Transverse colon (tissue), 4 donors: ENCODE results near the gene BRAT1. TPM values are rescaled to one million over a fixed set of nuclear protein-coding genes. Genes with fewer than 3 reads are reported as not detected.

Experiments used
- DNase-seq: peaks from one replicate; pipeline ENCODE4 v3.0.0-alpha.2; 2019
- H3K27ac ChIP-seq, 4 donors: fragments of 200-600 bp; sonication (generic); 2 replicates each; pipeline ENCODE4 v1.5.1; 2016 to 2018; ENCODE audit warnings: inconsistent platforms in 4 of 4
- H3K27me3 ChIP-seq: fragments of 200-600 bp; sonication (generic); 2 replicates; pipeline ENCODE4 v1.5.1; 2017; ENCODE audit warnings: inconsistent platforms
- H3K36me3 ChIP-seq, 4 donors: fragments of 200-600 bp; sonication (generic); 2 replicates each; pipeline ENCODE4 v1.5.1; 2017 to 2019; ENCODE audit warnings: inconsistent platforms in 4 of 4
- H3K4me1 ChIP-seq, 4 donors: fragments of 200-600 bp; sonication (generic); 2 replicates each; pipeline ENCODE4 v1.5.1; 2017 to 2020; ENCODE audit warnings: inconsistent platforms in 4 of 4
- H3K4me3 ChIP-seq, 4 donors: fragments of 200-600 bp; sonication (generic); 1 replicate in 1 of 4; 2 replicates in 3 of 4; pipeline versions ENCODE4 v1.5.1 to v1.6.1; 2017 to 2019; ENCODE audit warnings: inconsistent platforms in 4 of 4
- H3K9me3 ChIP-seq, 2 donors: fragments of 200-600 bp; sonication (generic); 2 replicates each; pipeline ENCODE4 v1.5.1; 2017 to 2019; ENCODE audit warnings: inconsistent platforms in 2 of 2
- EP300 ChIP-seq: sonication (generic); formaldehyde crosslinking; IDR thresholded peaks from one replicate; pipeline ENCODE4 v1.6.1; 2017; ENCODE audit warnings: antibody characterized with exemption, low read depth
- POLR2A ChIP-seq: fragments of 450-650 bp; IDR thresholded peaks from one replicate; pipeline ENCODE4 v1.6.1; 2016; ENCODE audit warnings: antibody characterized with exemption, mild to moderate bottlenecking, moderate library complexity
- POLR2AphosphoS5 ChIP-seq, 3 donors: sonication (generic); formaldehyde crosslinking; IDR thresholded peaks; one replicate each; pipeline ENCODE4 v1.6.1; 2016; ENCODE audit warnings: antibody characterized with exemption in 3 of 3
- WGBS, 2 donors: methylation state at CpG; one replicate each; pipeline ENCODE4 v1.1.5; 2018; ENCODE audit warnings: low coverage in 1 of 2; 5-methylcytosine and 5-hydroxymethylcytosine counted together
- in situ Hi-C, 4 donors: fragments of 200-750 bp; cut with MboI; loops; one replicate each; pipeline versions ENCODE4 v1.15.0 to v1.15.1; 2017; ENCODE audit warnings: low sequenced_read_pairs in 3 of 4, low pct_ligation_motif_present in 1 of 4, low pct_unique_long_range_greater_than_20kb in 1 of 4
- intact Hi-C: fragments of 100-400 bp; cut with DNase I; formaldehyde crosslinking; loops from one replicate; pipeline ENCODE4 v1.15.1; 2023; ENCODE audit warnings: low total_unique reads
- total RNA-seq, 4 donors: library from RNA; depleted of rRNA; stranded (reverse); fragments of >200 nt; gene quantifications; one replicate each; pipeline ENCODE4 v1.1.0, GENCODE V29; 2016
- TF ChIP-seq, protein P1 (sequence below), 5 experiments: fragments of 200-600 bp in 3 of 5; fragments of 450-650 bp in 2 of 5; sonication (generic) in 3 of 5; IDR thresholded peaks; 1 replicate in 2 of 5; 2 replicates in 3 of 5; pipeline ENCODE4 v1.5.1; 2016 to 2017; ENCODE audit warnings: antibody characterized with exemption in 5 of 5, inconsistent platforms in 3 of 5, mild to moderate bottlenecking in 2 of 5, moderate library complexity in 1 of 5

Gene BRAT1
- total RNA-seq, 4 donors from 2014 or later, result 31.7 to 120 (median 40.4) TPM

DNA sequence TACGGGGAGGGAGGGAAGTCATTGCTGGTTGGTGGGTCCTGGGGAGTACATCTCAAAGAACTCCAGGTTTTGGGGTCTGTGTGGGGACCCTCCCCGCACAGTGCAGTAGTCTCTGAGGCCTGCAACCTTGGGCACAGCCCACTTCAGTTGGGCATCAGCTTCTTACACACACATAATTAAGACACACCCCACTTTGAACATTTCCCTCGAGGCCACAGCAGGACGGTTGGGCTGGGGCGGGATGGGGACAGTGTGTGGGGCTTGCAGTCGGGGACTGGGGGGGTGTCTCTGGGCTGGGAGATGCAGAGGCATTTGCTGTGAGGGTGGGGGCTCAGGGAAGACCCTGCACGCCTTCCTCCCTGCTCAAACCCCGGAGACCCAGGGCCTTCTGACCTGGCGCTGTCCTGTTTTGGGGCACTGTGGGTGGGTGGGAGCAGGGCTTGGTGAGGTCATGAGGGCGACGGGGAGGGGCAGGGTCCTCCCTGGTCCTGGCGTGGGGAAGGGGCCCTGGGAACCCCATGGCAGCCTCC lies 34.5 kb downstream of the BRAT1 start:
- TF ChIP-seq, protein P1, sequence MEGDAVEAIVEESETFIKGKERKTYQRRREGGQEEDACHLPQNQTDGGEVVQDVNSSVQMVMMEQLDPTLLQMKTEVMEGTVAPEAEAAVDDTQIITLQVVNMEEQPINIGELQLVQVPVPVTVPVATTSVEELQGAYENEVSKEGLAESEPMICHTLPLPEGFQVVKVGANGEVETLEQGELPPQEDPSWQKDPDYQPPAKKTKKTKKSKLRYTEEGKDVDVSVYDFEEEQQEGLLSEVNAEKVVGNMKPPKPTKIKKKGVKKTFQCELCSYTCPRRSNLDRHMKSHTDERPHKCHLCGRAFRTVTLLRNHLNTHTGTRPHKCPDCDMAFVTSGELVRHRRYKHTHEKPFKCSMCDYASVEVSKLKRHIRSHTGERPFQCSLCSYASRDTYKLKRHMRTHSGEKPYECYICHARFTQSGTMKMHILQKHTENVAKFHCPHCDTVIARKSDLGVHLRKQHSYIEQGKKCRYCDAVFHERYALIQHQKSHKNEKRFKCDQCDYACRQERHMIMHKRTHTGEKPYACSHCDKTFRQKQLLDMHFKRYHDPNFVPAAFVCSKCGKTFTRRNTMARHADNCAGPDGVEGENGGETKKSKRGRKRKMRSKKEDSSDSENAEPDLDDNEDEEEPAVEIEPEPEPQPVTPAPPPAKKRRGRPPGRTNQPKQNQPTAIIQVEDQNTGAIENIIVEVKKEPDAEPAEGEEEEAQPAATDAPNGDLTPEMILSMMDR (IDR thresholded peaks at IDR 0.05), result no peak
- peak; percentile 20 to 55 (median 39) for TF ChIP-seq POLR2AphosphoS5 (IDR thresholded peaks at IDR 0.05)
- peak; percentile 50 for TF ChIP-seq POLR2A
- H3K36me3 ChIP-seq, result no peaks in the 10 kb centered on the region
- peak overlapping the region; percentile 89 to 94 (median 92) for H3K27ac ChIP-seq
- no peaks in the 10 kb centered on the region for H3K9me3 ChIP-seq
- intact Hi-C loops, result no loop called here
- H3K27me3 ChIP-seq, result peaks cover 15% of the 10 kb centered on the region
- WGBS, 2 donors, result 17% methylated on average over 6 of the region's 12 CpGs; no CpG with 5 or more reads in 1 of the 2 donors
- peaks cover 33 to 69% (median 58%) of the 10 kb centered on the region in 4 donors for H3K4me1 ChIP-seq
- in situ Hi-C loops, result no loop called here
- H3K4me3 ChIP-seq, result peak overlapping the region; percentile 42 to 65 (median 57)
- DNase-seq, result peak; percentile 62

DNA sequence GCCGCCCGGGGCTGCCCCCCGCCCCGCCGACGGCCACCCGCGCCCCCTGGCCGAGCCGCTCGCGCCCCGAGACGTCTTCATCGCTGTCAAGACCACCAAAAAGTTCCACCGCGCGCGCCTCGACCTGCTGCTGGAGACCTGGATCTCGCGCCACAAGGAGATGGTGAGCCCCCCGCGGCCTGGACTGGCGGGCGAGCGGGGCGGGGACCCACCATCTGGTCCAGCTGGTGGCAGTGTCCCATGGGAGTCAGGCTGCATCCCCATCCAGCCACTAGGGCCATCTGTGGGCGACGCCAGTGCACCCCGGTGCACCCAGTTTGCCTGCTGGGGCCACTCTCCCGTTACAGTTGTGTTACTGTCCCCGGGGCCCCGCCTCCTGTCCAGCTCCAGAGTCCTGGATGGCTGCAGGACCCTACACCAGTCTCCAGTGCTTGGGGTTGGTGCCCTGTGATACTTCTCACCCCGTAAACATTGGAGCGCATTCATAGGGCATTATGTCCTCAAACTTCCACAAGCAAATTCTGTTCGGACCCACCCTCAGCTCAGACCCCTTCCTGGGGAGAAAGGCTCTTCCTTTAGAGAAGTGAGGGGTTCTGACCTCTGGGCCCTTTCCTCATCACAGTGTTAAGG lies 35.1 kb downstream of the BRAT1 start:
- peak overlapping the region; percentile 89 to 94 (median 92) for H3K27ac ChIP-seq
- no peaks in the 10 kb centered on the region for H3K36me3 ChIP-seq
- peak overlapping the region; percentile 42 to 65 (median 57) for H3K4me3 ChIP-seq
- intact Hi-C loops, result no loop called here
- no peaks in the 10 kb centered on the region for H3K9me3 ChIP-seq
- H3K4me1 ChIP-seq, result peaks cover 27 to 64% (median 52%) of the 10 kb centered on the region in 4 donors
- 2% methylated on average over 17 of the region's 37 CpGs; no CpG with 5 or more reads in 1 of the 2 donors for WGBS, 2 donors
- TF ChIP-seq, protein P1 (IDR thresholded peaks at IDR 0.05), result peak in 3 of 5 experiments; percentile 8 to 62 (median 51)
- TF ChIP-seq POLR2AphosphoS5 (IDR thresholded peaks at IDR 0.05) (peak in 1 of 3 donors; percentile 43), EP300 (no peak)
- in situ Hi-C loops, result no loop called here
- DNase-seq, result peak; percentile 62
- H3K27me3 ChIP-seq, result peaks cover 15% of the 10 kb centered on the region

DNA sequence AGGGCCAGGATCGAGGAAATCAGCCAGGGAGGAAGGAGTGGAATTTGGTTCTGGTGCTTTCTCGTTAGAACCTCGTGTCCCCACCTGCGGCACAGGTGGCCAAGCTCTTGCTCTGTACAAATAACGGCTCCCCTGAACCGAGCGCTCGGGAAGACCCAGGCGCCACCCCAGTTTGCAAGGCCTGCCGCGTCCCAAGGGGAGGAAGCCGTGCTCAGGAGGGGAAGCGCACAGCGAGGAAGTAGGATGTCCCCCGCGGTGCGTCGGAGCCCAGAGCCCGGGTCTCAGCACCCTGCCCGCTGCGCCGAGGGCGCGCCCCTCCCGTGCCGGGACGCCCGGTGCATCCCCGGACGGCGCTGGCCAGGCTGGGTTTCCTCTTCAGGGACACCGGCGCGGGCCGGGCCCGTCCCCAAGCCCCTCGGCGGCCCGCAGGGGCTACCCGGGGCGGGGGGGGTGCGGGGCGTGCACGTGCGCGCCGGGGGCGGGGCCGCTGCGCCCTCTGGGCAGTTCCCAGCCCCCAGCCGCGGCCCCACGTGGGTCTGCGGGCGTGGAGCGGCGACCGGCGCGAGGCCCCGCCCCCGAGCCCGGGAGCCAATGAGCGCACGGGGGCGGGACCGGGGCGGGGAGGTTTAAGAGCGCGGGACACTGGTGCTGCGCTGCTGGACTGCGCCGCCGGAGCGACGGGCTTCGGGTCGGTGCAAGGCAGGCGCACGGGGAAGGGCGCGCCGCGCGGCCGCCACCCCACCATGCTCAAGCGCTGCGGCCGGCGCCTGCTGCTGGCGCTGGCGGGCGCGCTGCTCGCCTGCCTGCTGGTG lies 36.0 kb downstream of the BRAT1 start, which contains the start of gene LFNG:
Gene LFNG (plus strand): TSS at position 656 of the 812 bp plus-strand sequence. CDS start 88 bp downstream, at position 744.
- Histone ChIP-seq H3K36me3 (no peaks in the 10 kb centered on the region), H3K9me3 (no peaks in the 10 kb centered on the region), H3K4me1 (peaks cover 25 to 54% (median 43%) of the 10 kb centered on the region in 4 donors), H3K4me3 (peak within 1 kb of the TSS; percentile 42 to 65 (median 57)), H3K27me3 (peaks cover 15% of the 10 kb centered on the region), H3K27ac (peak within 1 kb of the TSS; percentile 89 to 94 (median 92))
- in situ Hi-C loops (no loop called here), intact Hi-C loops (no loop called here)
- TF ChIP-seq POLR2A (peak; percentile 80), POLR2AphosphoS5 (IDR thresholded peaks at IDR 0.05) (peak; percentile 95 to 99 (median 99)), EP300 (no peak)
- TF ChIP-seq, protein P1 (IDR thresholded peaks at IDR 0.05), result no peak
- 0 to 6% methylated on average over 3 to 32 of the region's 95 CpGs for WGBS, 2 donors
- peak; percentile 92 for DNase-seq

DNA sequence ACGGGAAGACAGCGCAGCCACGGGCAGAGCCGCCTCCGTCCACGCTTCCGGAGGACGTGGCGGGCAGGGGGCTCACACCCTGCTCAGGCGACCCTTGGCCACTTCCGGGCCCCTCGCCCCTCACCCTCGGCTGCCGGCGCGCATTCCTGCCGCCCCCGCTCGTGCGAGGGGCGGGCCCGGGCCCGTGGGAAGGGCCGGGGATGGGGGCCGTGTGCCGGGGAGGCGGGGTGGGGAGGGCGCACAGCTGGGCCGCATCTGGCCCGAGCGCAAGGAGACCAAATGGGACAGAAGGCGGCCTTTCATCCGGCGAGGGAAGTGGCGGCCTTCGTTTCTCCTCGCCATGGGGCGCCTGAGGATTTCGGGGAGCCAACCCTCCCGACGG lies 36.6 kb downstream of the BRAT1 start:
- WGBS, 2 donors, result 7% methylated on average over 15 of the region's 41 CpGs; no CpG with 5 or more reads in 1 of the 2 donors
- no peak for TF ChIP-seq EP300
- no peak for TF ChIP-seq POLR2A
- no peak for TF ChIP-seq POLR2AphosphoS5 (IDR thresholded peaks at IDR 0.05)
- TF ChIP-seq, protein P1 (IDR thresholded peaks at IDR 0.05), result no peak
- Histone ChIP-seq H3K27me3 (peaks cover 15% of the 10 kb centered on the region), H3K9me3 (no peaks in the 10 kb centered on the region), H3K4me3 (peak overlapping the region in 3 of 4 donors; percentile 31 to 65 (median 65)), H3K4me1 (peaks cover 24 to 48% (median 39%) of the 10 kb centered on the region in 4 donors), H3K36me3 (no peaks in the 10 kb centered on the region), H3K27ac (peak overlapping the region; percentile 56 to 94 (median 63))
- in situ Hi-C loops (no loop called here), intact Hi-C loops (no loop called here)
- DNase-seq, result no peak
